ENCODE results near the gene SLC12A7.
A peak's percentile ranks its signal among the peaks of the same experiment; 100 is the strongest.

- TF ChIP-seq CTCF (IDR thresholded peaks at IDR 0.05) (peak in 3 of 6 experiments; percentile 43 to 46 (median 45)), POLR2A (IDR thresholded peaks at IDR 0.05) (no peak)
These were observed 100.6 kb downstream of the SLC12A7 start for GRCh38 chr5:1011226-1011631.

Data from thyroid gland (tissue), 4 donors.